ENCODE results near the gene FAM149A.

DNA sequence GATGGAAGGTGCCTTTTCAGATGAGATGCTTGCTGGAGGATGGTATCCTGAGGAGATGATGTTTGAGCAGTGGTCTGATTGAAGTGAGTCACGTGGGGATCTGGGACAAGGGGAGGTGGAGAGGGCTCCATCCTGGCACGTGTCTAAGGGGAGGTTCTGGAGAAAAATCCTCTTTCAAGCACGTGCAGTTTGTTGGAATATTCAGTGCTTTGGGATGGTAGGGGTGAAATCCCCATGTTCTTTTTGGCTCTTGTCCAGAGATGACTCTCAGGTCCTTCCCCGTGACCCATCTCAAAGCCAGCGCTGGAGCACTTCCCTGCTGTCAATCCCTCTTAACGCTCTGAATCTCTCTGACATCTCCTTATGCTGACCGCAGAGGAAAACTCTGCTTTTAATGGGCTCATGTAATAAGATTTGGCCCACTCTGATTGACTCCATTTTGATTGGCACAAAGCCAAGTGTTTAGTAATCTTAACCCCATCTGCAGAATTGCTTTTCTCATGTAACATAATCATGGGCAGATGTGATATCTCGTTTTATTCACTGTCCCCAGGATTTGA, 112.0 kb downstream of the FAM149A start:
- TF ChIP-seq, protein P1, sequence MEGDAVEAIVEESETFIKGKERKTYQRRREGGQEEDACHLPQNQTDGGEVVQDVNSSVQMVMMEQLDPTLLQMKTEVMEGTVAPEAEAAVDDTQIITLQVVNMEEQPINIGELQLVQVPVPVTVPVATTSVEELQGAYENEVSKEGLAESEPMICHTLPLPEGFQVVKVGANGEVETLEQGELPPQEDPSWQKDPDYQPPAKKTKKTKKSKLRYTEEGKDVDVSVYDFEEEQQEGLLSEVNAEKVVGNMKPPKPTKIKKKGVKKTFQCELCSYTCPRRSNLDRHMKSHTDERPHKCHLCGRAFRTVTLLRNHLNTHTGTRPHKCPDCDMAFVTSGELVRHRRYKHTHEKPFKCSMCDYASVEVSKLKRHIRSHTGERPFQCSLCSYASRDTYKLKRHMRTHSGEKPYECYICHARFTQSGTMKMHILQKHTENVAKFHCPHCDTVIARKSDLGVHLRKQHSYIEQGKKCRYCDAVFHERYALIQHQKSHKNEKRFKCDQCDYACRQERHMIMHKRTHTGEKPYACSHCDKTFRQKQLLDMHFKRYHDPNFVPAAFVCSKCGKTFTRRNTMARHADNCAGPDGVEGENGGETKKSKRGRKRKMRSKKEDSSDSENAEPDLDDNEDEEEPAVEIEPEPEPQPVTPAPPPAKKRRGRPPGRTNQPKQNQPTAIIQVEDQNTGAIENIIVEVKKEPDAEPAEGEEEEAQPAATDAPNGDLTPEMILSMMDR (IDR thresholded peaks at IDR 0.05) = no peak
- TF ChIP-seq EZH2 (IDR thresholded peaks at IDR 0.05; ENCODE audit: borderline replicate concordance, insufficient read depth, low read depth, low read length, poor library complexity, severe bottlenecking) = no peak

All from B cell (primary cell).